NB4 (cell line): Measurements from ENCODE around the gene TUBGCP2.

Experiments used
- DNase-seq: peaks from one replicate; pipeline ENCODE4 v3.0.0; 2010; ENCODE audit warnings: low read depth
- H3K4me3 ChIP-seq: one replicate; pipeline ENCODE4 v1.5.1; 2011; ENCODE audit warnings: mild to moderate bottlenecking, low read depth, low read length, moderate library complexity
- MYC ChIP-seq: IDR thresholded peaks from 2 replicates; pipeline ENCODE4 v1.6.1; 2011; ENCODE audit warnings: low read depth, low read length
- POLR2A ChIP-seq: IDR thresholded peaks from 2 replicates; pipeline ENCODE4 v1.6.1; 2011; ENCODE audit warnings: mild to moderate bottlenecking; ENCODE audit not compliant: insufficient read length; ENCODE audit errors: extremely low read depth
- TF ChIP-seq, protein P1 (sequence below): IDR thresholded peaks from one replicate; pipeline ENCODE4 v1.5.1; 2012; ENCODE audit warnings: low read depth, low read length
- TF ChIP-seq, protein P2 (sequence below): IDR thresholded peaks from 2 replicates; pipeline ENCODE4 v1.6.1; 2011; ENCODE audit warnings: low read depth, low read length

Gene TUBGCP2

DNA sequence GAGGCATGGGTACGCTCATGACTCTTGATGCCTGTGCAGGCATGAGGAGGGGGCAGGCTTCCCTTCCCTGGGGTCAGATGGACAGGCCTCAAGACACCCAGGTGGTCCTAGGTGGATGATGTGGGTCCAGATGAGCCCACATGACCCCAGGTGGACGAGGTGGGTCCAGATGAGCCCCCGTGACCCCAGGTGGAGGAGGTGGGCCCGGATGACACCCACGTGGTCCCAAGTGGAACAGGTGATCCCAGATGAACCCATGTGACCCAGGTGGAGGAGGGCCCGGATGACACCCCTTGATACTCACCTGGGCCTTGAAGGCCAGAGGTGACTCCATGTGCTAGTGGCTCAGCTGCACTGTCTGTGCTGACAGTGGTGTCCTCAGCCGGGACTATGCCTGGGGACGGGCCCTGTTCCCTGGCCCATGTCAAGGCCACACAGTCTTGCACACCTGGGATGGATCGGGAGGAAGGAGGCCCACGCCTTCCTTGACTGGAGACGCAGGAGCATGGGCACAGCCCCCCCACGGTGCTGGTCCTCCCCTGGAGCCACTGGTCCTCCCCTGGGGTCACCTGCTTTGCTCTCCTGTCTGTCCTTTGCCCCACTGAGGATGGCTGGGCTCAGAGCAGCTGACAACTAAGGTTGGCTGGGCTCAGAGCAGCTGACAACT lies 41.7 kb upstream of the TUBGCP2 start:
- no peak for TF ChIP-seq MYC
- TF ChIP-seq, protein P1, sequence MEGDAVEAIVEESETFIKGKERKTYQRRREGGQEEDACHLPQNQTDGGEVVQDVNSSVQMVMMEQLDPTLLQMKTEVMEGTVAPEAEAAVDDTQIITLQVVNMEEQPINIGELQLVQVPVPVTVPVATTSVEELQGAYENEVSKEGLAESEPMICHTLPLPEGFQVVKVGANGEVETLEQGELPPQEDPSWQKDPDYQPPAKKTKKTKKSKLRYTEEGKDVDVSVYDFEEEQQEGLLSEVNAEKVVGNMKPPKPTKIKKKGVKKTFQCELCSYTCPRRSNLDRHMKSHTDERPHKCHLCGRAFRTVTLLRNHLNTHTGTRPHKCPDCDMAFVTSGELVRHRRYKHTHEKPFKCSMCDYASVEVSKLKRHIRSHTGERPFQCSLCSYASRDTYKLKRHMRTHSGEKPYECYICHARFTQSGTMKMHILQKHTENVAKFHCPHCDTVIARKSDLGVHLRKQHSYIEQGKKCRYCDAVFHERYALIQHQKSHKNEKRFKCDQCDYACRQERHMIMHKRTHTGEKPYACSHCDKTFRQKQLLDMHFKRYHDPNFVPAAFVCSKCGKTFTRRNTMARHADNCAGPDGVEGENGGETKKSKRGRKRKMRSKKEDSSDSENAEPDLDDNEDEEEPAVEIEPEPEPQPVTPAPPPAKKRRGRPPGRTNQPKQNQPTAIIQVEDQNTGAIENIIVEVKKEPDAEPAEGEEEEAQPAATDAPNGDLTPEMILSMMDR, result no peak
- TF ChIP-seq, protein P2, sequence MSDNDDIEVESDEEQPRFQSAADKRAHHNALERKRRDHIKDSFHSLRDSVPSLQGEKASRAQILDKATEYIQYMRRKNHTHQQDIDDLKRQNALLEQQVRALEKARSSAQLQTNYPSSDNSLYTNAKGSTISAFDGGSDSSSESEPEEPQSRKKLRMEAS, result no peak
- no peak for TF ChIP-seq POLR2A
- H3K4me3 ChIP-seq, result no peak overlapping the region
- DNase-seq, result no peak

DNA sequence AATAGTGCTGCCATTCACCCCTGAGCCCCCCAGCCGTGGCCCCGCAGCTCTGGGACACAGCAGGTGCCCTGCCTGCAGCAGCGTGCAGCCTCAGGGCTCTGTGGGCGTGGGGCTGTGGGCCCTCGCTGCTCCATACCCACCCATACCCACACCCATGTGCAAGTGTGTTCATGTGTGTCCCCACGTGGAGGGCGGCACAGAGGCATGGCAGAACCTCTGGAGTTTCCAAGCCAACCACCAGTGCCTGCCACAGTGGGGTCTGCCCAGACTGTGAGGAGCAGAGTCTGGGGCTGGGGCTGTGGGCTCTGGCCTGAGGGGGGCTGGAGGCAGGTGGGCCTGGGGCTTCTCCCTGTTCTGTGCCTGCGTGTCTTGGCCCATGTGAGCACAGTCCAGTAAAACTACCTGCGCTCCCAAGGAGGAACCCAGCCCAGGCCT lies 40.9 kb upstream of the TUBGCP2 start:
- H3K4me3 ChIP-seq, result no peak overlapping the region
- no peak for DNase-seq
- TF ChIP-seq, protein P1, result no peak
- TF ChIP-seq MYC (no peak), POLR2A (no peak)
- TF ChIP-seq, protein P2, result no peak

DNA sequence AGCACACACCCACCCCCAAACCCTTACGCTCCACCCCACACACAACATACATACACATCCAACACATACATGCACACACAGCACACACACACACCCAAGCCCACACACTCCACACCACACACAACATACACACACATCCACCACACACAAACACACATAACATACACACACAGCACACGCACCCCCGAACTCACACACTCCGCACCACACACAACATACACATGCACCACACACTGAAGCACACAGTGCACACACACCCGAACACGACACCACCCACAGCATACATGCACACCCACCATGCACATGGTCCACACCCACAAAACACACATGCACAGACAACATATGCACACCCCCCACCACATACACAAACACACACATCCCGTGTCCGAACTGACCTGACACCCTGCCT lies 40.5 kb upstream of the TUBGCP2 start:
- TF ChIP-seq, protein P2, result no peak
- TF ChIP-seq POLR2A (no peak), MYC (no peak)
- TF ChIP-seq, protein P1, result no peak
- DNase-seq, result no peak
- H3K4me3 ChIP-seq, result no peak overlapping the region

DNA sequence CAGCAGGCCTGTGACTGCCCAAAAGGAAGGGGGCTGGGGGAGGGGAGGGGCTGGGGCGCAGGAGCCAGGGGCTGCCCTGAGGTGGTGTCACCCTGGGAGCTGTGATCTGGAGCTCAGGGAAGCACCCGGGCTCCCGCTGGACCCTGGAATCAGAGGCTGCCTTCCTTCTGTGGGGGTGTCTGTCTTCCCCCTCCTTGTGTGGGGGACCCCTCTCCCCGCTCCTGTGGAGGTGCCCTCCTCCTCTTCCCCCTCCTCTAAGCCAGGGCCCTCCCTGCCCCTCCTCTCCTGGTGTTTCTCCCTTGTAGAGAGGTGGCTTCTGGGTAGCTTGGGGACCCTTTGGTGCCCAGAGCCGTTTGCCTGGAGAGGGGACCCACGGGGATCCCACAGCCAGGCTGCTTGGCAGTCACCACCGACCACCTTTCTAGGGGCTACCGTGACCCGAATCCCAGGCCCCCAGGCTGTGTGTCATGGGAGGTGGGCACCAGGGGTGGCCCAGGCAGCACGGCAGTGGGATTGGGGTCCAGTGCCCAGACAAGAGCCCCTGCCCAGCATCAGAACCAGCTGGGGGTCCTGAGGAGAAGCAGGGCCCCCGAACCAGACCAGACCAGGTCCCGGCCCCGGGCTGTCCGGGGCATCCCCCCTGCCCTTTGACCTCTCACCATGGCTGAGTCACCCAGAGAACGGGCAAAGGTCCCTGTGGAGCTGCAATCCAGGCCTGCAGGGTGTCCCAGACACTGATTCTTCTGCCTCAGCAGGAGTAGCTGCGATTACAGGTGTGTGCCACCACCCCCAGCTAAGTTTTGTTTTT lies 39.2 kb upstream of the TUBGCP2 start:
- no peak for DNase-seq
- TF ChIP-seq, protein P1, result no peak
- TF ChIP-seq MYC (no peak), POLR2A (no peak)
- TF ChIP-seq, protein P2, result no peak

DNA sequence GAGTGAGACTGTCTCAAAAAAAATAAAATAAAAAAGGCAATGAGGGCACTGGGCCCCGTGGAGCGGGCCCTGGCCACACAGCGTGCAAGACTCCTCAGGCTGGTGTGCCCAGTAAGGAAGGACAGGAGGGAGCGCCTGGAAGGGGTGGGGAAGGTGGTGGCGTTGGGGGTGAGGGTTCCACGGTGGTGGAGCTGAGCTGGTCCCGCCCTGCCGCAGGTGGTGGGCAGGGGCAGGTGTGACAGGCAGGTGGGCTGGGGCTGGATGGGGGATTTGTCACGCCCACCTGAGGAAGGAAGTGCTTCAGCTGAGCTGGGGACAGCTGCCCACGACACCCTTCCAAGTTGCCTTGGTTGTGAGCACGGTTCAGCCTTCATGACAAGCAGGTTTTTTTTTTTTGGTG lies 37.7 kb upstream of the TUBGCP2 start:
- DNase-seq, result no peak
- no peak for TF ChIP-seq POLR2A
- TF ChIP-seq, protein P1, result no peak
- H3K4me3 ChIP-seq, result no peak overlapping the region

More for the DNA sequence above, 39.2 kb upstream of the TUBGCP2 start:
- H3K4me3 ChIP-seq, result no peak overlapping the region
